GM12892 (cell line): ENCODE data around the gene GLB1L3.

Source experiments
- DNase-seq: peaks from one replicate; pipeline ENCODE4 v3.0.0; 2011; ENCODE audit not compliant: insufficient read length
- FAIRE-seq: peaks from 2 replicates; lab custom pipeline; 2011; peaks lifted over from hg19 to GRCh38; lab: Jason Lieb, UNC
- POLR2A ChIP-seq: IDR thresholded peaks from 2 replicates; pipeline ENCODE4 v1.6.1; 2011; ENCODE audit warnings: low read depth, low read length, control low read depth
- POLR2AphosphoS5 ChIP-seq: IDR thresholded peaks from 2 replicates; pipeline ENCODE4 v1.6.1; 2011; ENCODE audit warnings: low read depth, low read length, control low read depth
- TAF1 ChIP-seq: IDR thresholded peaks from 2 replicates; pipeline ENCODE4 v1.6.1; 2011; ENCODE audit warnings: low read depth, mild to moderate bottlenecking, control low read depth, low read length, borderline replicate concordance

The GLB1L3 gene

DNA sequence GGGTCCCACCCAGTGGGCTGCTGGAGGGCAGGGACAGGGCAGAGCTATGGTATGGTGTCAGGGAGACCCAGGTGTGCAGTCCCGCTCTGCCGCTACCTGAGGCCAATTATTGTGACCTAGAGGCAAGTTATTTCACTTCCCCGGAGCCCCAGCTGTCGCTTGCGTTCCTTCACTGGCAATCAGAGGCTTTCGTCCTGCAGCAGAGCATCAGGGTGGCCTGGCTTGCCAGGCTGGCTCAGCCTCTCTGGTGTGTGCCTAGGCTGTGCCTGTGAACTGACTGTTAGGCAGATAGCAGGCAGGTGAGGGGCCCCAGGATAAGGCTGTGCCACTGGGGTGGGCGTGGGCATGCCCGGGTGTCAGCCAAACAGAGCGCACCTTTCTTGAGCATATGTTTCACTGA is 87.0 kb downstream of the GLB1L3 start:
- DNase-seq (no peak), FAIRE-seq (no peak)
- TF ChIP-seq POLR2A (no peak), POLR2AphosphoS5 (no peak), TAF1 (no peak)

DNA sequence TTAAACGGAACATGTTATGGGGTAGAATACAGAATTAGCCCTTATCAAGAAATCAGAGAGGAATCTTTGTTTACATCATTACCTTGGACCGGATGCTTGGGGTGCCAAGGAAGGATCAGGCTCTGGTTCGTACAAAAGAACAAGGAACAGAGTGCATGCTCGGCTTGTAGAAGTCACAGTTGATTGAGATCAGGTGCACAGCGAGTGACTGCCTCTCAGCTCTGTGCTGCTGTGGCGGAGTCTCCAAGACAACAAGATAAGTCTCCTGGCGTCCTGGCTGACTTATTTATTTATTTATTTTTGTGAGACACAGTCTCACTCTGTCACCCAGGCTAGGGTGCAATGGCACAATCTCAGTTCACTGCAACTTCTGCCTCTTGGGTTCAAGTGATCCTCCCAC is 87.4 kb downstream of the GLB1L3 start:
- no peak for FAIRE-seq
- TF ChIP-seq POLR2A (no peak), TAF1 (no peak), POLR2AphosphoS5 (no peak)
- no peak for DNase-seq

DNA sequence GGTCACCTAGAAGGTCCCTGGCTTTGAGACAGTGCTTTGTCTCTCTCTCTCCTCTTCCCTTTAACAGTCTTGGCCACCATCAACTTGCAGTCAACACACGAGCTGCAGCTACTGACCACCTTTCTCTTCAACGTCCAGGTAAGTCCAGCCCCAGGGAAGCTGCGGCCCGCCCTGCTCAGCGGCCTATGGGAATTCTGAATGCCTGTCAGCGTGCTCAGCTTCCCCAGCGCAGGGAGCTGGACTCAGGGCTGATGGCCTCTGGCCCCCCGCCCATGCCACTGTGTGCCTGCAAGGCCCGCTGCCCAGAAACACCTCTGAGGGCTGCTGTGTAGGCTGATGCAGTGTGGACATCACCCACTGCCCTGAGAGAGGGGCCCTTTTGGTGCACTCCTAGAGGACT is 88.1 kb downstream of the GLB1L3 start:
- no peak for DNase-seq
- no peak for FAIRE-seq
- no peak for TF ChIP-seq POLR2AphosphoS5
- TF ChIP-seq TAF1, result no peak
- TF ChIP-seq POLR2A, result no peak

DNA sequence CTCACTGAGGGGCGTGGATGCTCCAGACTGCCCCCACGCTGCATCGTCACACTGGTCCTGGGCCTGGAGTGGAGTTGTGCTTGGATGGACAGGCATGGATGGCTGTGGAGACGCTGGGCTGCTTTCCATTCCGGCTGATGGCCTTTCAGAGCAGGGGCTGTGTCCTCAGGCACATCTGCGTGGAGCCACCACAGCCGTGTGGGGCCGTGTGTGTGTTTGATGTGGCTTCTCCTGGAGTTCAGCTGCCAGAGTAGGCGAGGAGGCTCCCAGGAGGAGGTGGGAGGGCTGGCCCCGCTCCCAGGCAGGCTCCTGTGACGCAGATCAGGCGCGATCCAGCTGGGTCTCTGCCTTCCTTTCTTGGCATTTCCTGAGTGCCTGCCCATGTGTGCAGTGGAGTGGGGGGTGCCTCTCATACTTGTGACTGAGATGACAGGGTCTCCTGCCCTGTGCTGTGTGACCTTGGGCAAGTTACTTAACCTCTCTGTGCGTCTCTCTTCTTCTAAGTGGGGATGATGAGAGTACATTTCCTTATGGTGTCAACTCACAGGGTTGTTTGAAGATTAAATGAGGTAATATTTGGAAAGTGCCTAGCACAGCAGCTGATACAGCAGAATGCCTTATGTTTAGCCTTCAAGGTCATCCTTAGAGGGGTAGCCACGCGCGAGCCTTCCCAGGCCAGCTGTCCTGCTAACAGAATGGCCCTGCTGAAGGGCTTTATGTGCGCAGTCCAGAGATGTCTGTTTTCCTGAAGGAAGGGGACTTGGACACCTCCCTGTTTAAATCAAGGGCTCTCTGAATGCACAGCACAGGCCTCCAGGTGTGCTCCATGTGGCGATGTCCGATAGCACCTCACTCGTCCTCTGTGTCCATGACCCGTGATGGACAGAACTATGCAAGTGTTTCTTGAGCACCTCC is 89.1 kb downstream of the GLB1L3 start:
- FAIRE-seq, result no peak
- no peak for DNase-seq
- TF ChIP-seq TAF1, result no peak
- no peak for TF ChIP-seq POLR2A
- TF ChIP-seq POLR2AphosphoS5, result no peak

DNA sequence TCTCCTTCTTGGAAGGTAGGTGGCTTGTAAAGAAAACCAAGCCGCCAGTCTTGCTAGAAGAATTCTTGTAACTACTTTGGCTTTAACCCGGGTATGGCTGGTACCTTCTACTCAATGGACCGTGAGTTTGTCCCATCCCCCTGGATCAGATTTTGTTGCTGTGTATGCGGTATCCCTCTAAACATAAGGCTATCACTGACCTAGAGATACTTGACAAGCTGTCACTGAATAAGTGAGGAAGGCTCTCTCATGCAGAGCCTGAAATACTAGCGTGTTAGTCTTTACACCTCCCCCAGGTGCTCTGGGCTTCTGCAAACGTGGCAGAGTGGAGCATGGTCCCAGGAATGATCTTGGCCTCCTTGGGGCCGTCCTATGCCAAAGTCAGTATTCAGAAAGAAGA is 90.1 kb downstream of the GLB1L3 start:
- TF ChIP-seq TAF1 (no peak), POLR2AphosphoS5 (no peak), POLR2A (no peak)
- DNase-seq (no peak), FAIRE-seq (no peak)

DNA sequence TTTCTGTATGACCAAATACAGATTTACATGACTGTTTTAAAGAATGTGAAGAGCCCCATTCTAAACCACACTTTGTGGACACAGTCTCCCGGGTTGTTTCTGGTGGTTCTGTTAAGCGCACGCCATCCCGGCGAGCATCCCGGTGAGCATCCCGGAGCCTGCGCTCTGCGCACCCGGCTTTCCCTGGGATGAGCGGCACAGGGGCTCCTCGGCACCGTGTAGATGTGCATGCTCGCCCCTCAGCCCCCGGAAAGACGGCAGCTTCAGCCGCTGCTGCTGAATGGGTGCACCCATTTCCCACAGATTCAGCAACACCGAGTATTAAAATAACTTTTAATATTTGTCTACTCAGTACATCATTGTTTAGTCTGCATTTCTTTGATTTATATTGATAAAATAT is 91.6 kb downstream of the GLB1L3 start:
- FAIRE-seq (no peak), DNase-seq (no peak)
- TF ChIP-seq POLR2AphosphoS5, result no peak
- TF ChIP-seq TAF1, result no peak
- no peak for TF ChIP-seq POLR2A
